HG03175 (cell line): ENCODE data around the gene PDLIM4.

Source experiments
- ATAC-seq: cut with Tn5 transposase; IDR thresholded peaks from one replicate; pipeline ENCODE4 v1.9.1; 2021; ENCODE audit warnings: mild to moderate bottlenecking, moderate library complexity; ENCODE audit not compliant: unreplicated experiment

PDLIM4 gene

GRCh38 chr5:132266031-132266835 lies 8.7 kb downstream of the PDLIM4 start:
- no peak for ATAC-seq

- ATAC-seq = no peak
Measured at GRCh38 chr5:132266836-132267160, 9.3 kb downstream of the PDLIM4 start.

- no peak for ATAC-seq
Measured at GRCh38 chr5:132267166-132267739, 9.8 kb downstream of the PDLIM4 start.

- ATAC-seq = peak; percentile 9
Measured at GRCh38 chr5:132267931-132268768, 10.7 kb downstream of the PDLIM4 start.

GRCh38 chr5:132268769-132269551 lies 11.5 kb downstream of the PDLIM4 start:
- ATAC-seq = peak; percentile 63

GRCh38 chr5:132269635-132270334 lies 12.3 kb downstream of the PDLIM4 start:
- ATAC-seq = no peak

GRCh38 chr5:132270335-132270665 lies 12.8 kb downstream of the PDLIM4 start:
- ATAC-seq = no peak

- no peak for ATAC-seq
Measured at GRCh38 chr5:132270706-132271105, 13.2 kb downstream of the PDLIM4 start.

GRCh38 chr5:132271251-132272246 lies 14.1 kb downstream of the PDLIM4 start:
- no peak for ATAC-seq

GRCh38 chr5:132272311-132273210 lies 15.1 kb downstream of the PDLIM4 start:
- no peak for ATAC-seq

- no peak for ATAC-seq
Measured at GRCh38 chr5:132273631-132274030, 16.1 kb downstream of the PDLIM4 start.

- ATAC-seq = no peak
Measured at GRCh38 chr5:132274050-132274792, 16.7 kb downstream of the PDLIM4 start.

GRCh38 chr5:132275367-132276220 lies 18.1 kb downstream of the PDLIM4 start:
- ATAC-seq = no peak

GRCh38 chr5:132277256-132277655 lies 19.8 kb downstream of the PDLIM4 start:
- no peak for ATAC-seq

GRCh38 chr5:132277971-132278853 lies 20.7 kb downstream of the PDLIM4 start:
- no peak for ATAC-seq

- no peak for ATAC-seq
Measured at GRCh38 chr5:132279801-132280200, 22.3 kb downstream of the PDLIM4 start.
